CD14-positive monocyte (primary cell): ENCODE measurements around the gene CNN1. TPM values are rescaled to one million over a fixed set of nuclear protein-coding genes. Genes with fewer than 3 reads are reported as not detected.
"Not testable (repeated sequence)": the region's sequence is repeated elsewhere in the genome, so short reads cannot be mapped to it uniquely, and the experiment has no call there.

Experiments used
- DNase-seq, 3 donors: peaks; one replicate each; pipeline ENCODE4 v3.0.0-alpha.2; 2011 to 2022
- H2AFZ ChIP-seq: 2 replicates; pipeline ENCODE4 v1.6.0; 2012; ENCODE audit warnings: mild to moderate bottlenecking, low read depth, low read length, inconsistent platforms; ENCODE audit not compliant: insufficient read depth, poor library complexity, severe bottlenecking
- H3K27ac ChIP-seq, 2 donors: 1 replicate in 1 of 2; 2 replicates in 1 of 2; pipeline ENCODE4 v1.5.1; 2012 to 2013; ENCODE audit warnings: low read length in 2 of 2, control low read depth in 1 of 2, inconsistent platforms in 1 of 2, low read depth in 1 of 2, mild to moderate bottlenecking in 1 of 2
- H3K27me3 ChIP-seq, 2 donors: one replicate each; pipeline versions ENCODE4 v1.6.0 to v1.6.1; 2011 to 2013; ENCODE audit warnings: low read length in 2 of 2; ENCODE audit not compliant: control insufficient read depth in 2 of 2, insufficient read depth in 2 of 2
- H3K36me3 ChIP-seq, 2 donors: replicated peaks in 1 of 2; 1 replicate in 1 of 2; 2 replicates in 1 of 2; pipeline versions ENCODE4 v1.5.1 to v1.6.1; 2012 to 2013; ENCODE audit warnings: low read length in 2 of 2, control low read depth in 1 of 2, inconsistent platforms in 1 of 2, mild to moderate bottlenecking in 1 of 2; ENCODE audit not compliant: insufficient read depth in 2 of 2, control insufficient read depth in 1 of 2
- H3K4me1 ChIP-seq, 2 donors: 1 replicate in 1 of 2; 2 replicates in 1 of 2; pipeline versions ENCODE4 v1.5.1 to v1.6.1; 2012 to 2013; ENCODE audit warnings: low read length in 2 of 2, control low read depth in 1 of 2, inconsistent platforms in 1 of 2, mild to moderate bottlenecking in 1 of 2, moderate library complexity in 1 of 2; ENCODE audit not compliant: insufficient read depth in 2 of 2, control insufficient read depth in 1 of 2
- H3K4me2 ChIP-seq: replicated peaks from 2 replicates; pipeline ENCODE3; 2012; ENCODE audit warnings: low read length, moderate library complexity, mild to moderate bottlenecking; ENCODE audit not compliant: poor library complexity, severe bottlenecking; ENCODE audit errors: extremely low read depth
- H3K4me3 ChIP-seq, 3 experiments: fragments of 200-600 bp in 1 of 3; sonication (generic) in 1 of 3; replicated peaks in 1 of 3; 1 replicate in 2 of 3; 2 replicates in 1 of 3; pipeline ENCODE4 v1.5.1; 2011 to 2013; ENCODE audit warnings: low read length in 3 of 3, mild to moderate bottlenecking in 3 of 3, control low read depth in 2 of 3, low read depth in 2 of 3, inconsistent platforms in 1 of 3, moderate library complexity in 1 of 3
- H3K79me2 ChIP-seq: 2 replicates; pipeline ENCODE4 v1.6.0; 2012; ENCODE audit warnings: mild to moderate bottlenecking, control low read depth, inconsistent platforms, low read length, moderate library complexity; ENCODE audit not compliant: insufficient read depth
- H3K9ac ChIP-seq: 2 replicates; pipeline ENCODE4 v1.6.0; 2017; ENCODE audit warnings: low read length, mild to moderate bottlenecking; ENCODE audit not compliant: insufficient read depth, poor library complexity, severe bottlenecking
- H3K9me3 ChIP-seq, 2 donors: replicated peaks in 1 of 2; 1 replicate in 1 of 2; 2 replicates in 1 of 2; pipeline versions ENCODE4 v1.5.1 to v1.6.1; 2012 to 2013; ENCODE audit warnings: low read length in 2 of 2, control low read depth in 1 of 2; ENCODE audit not compliant: control insufficient read depth in 1 of 2, insufficient read depth in 1 of 2
- H4K20me1 ChIP-seq: 2 replicates; pipeline ENCODE4 v1.6.0; 2012; ENCODE audit warnings: mild to moderate bottlenecking, low read length, control low read depth, moderate library complexity; ENCODE audit not compliant: insufficient read depth
- H3K27ac Mint-ChIP-seq, 7 donors: one replicate each; pipeline ENCODE4 v1.8.0; 2020; ENCODE audit warnings: mild to moderate bottlenecking in 7 of 7, mixed read lengths in 7 of 7, moderate library complexity in 6 of 7, inconsistent platforms in 2 of 7
- H3K27me3 Mint-ChIP-seq, 3 donors: one replicate each; pipeline ENCODE4 v1.8.0; 2021 to 2022; ENCODE audit warnings: low read depth in 3 of 3, mild to moderate bottlenecking in 3 of 3, mixed read lengths in 3 of 3, moderate library complexity in 3 of 3, inconsistent platforms in 1 of 3
- H3K36me3 Mint-ChIP-seq, 2 donors: one replicate each; pipeline ENCODE4 v1.8.0; 2020; ENCODE audit warnings: mixed read lengths in 2 of 2, inconsistent platforms in 1 of 2, mild to moderate bottlenecking in 1 of 2
- H3K4me1 Mint-ChIP-seq: one replicate; pipeline ENCODE4 v1.8.0; 2020; ENCODE audit warnings: mild to moderate bottlenecking, mixed read lengths
- H3K4me3 Mint-ChIP-seq, 2 donors: one replicate each; pipeline ENCODE4 v1.8.0; 2020; ENCODE audit warnings: mild to moderate bottlenecking in 2 of 2, mixed read lengths in 2 of 2, moderate library complexity in 1 of 2
- H3K9me3 Mint-ChIP-seq, 7 donors: one replicate each; pipeline ENCODE4 v1.8.0; 2020 to 2022; ENCODE audit warnings: mixed read lengths in 7 of 7, mild to moderate bottlenecking in 6 of 7, moderate library complexity in 6 of 7, inconsistent platforms in 2 of 7
- CTCF ChIP-seq: fragments of 200-600 bp; IDR thresholded peaks from one replicate; pipeline ENCODE4 v1.8.0; 2022; ENCODE audit warnings: antibody characterized with exemption, mild to moderate bottlenecking
- WGBS: methylation state at CpG from one replicate; pipeline ENCODE4 v1.1.5; 2013; ENCODE audit warnings: missing lambda C conversion rate; ENCODE audit not compliant: insufficient coverage; 5-methylcytosine and 5-hydroxymethylcytosine counted together
- intact Hi-C, 2 donors: fragments of 100-400 bp; cut with micrococcal nuclease; formaldehyde crosslinking; loops; one replicate each; pipeline versions ENCODE4 v1.15.0 to v1.15.1; 2023
- polyA plus RNA-seq, 3 donors: library from polyadenylated mRNA; depleted of rRNA in 1 of 3; unstranded in 2 of 3; stranded (reverse) in 1 of 3; fragments of 300-500 nt in 2 of 3; fragments of >200 nt in 1 of 3; fragmentation: Illumina TruSeq in 2 of 3; gene quantifications; 1 replicate in 2 of 3; 2 replicates in 1 of 3; pipeline ENCODE4 v1.2.3, GENCODE V29; 2012 to 2021

CNN1 gene
- polyA plus RNA-seq, 3 donors = not detected

- Mint-ChIP-seq H3K27me3 (peaks cover 2 to 4% (median 2%) of the 10 kb centered on the region in 3 donors), H3K27ac (peak overlapping the region in 6 of 7 donors; percentile 25 to 93 (median 74)), H3K9me3 (no peaks in the 10 kb centered on the region), H3K36me3 (peaks cover 0 to 2% of the 10 kb centered on the region in 2 donors), H3K4me1 (peaks cover 43% of the 10 kb centered on the region), H3K4me3 (no peak overlapping the region)
- no peaks in the 10 kb centered on the region for H3K9me3 ChIP-seq
- no peaks in the 10 kb centered on the region for H3K36me3 ChIP-seq
- peak in 1 of 3 donors; percentile 45 for DNase-seq
- H3K4me3 ChIP-seq = no peak overlapping the region
- intact Hi-C loops = no loop called here
- no peak for TF ChIP-seq CTCF
- H3K27me3 ChIP-seq = no peaks in the 10 kb centered on the region
- H3K9ac ChIP-seq = no peak overlapping the region
- 18% methylated on average over 3 of the region's 5 CpGs for WGBS
- H3K79me2 ChIP-seq = no peaks in the 10 kb centered on the region
- H3K4me2 ChIP-seq = no peak overlapping the region
- H4K20me1 ChIP-seq = no peaks in the 10 kb centered on the region
- H3K4me1 ChIP-seq = peaks cover 22 to 30% of the 10 kb centered on the region in 2 donors
- peak overlapping the region in 1 of 2 donors; percentile 4 for H3K27ac ChIP-seq
- no peak overlapping the region for H2AFZ ChIP-seq
Observed at GRCh38 chr19:11570039-11570462, 31.4 kb downstream of the CNN1 start.

DNA sequence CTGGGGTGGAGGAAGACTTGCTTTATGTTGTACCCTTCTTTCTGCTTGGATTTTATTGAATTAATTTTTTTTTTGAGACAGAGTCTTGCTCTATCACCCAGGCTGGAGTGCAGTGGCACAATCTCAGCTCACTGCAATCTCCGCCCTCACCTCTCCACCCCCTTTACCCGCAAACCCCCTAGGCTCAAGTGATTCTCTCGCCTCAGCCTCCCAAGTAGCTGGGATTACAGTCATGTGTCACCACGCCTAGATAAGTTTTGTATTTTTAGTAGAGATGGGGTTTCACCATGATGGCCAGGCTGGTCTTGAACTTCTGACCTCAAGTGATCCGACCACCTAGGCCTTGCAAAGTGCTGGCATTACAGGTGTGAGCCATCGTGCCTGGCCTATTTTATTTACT, 34.7 kb downstream of the CNN1 start:
- H3K4me3 ChIP-seq, H3K36me3 Mint-ChIP-seq, H2AFZ ChIP-seq, H3K9me3 ChIP-seq, H3K9me3 Mint-ChIP-seq, H3K79me2 ChIP-seq, DNase-seq, H3K27ac ChIP-seq, H3K9ac ChIP-seq, H3K27me3 Mint-ChIP-seq, H3K36me3 ChIP-seq, H3K4me2 ChIP-seq, H4K20me1 ChIP-seq, intact Hi-C loops, H3K27me3 ChIP-seq, H3K4me3 Mint-ChIP-seq: not testable (repeated sequence)
- Mint-ChIP-seq H3K4me1 (peaks cover 50% of the 10 kb centered on the region), H3K27ac (peak overlapping the region in 1 of 7 donors; percentile 6)
- H3K4me1 ChIP-seq = peaks cover 29 to 43% of the 10 kb centered on the region in 2 donors
- WGBS = 85% methylated on average over 3 of the region's 6 CpGs

DNA sequence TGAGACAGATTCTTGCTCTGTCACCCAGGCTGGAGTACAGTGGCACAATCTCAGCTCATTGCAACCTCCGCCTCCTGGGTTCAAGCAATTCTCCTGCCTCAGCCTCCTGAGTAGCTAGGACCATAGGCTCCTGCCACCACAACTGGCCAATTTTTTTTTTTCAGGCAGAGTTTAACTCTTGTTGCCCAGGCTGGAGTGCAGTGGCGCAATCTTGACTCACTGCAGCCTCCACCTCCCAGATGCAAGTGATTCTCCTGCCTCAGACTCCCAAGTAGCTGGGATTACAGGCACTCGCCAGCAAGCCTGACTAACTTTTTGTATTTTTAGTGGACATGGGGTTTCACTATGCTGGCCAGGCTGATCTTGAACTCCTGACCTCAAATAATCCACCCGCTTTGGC, 35.1 kb downstream of the CNN1 start:
- H4K20me1 ChIP-seq, H3K79me2 ChIP-seq, H3K36me3 Mint-ChIP-seq, H3K9me3 ChIP-seq, H3K4me3 ChIP-seq, DNase-seq, H3K27ac ChIP-seq, H2AFZ ChIP-seq, H3K9ac ChIP-seq, H3K36me3 ChIP-seq, H3K9me3 Mint-ChIP-seq, H3K27ac Mint-ChIP-seq, H3K4me3 Mint-ChIP-seq, intact Hi-C loops, H3K27me3 ChIP-seq, H3K4me2 ChIP-seq: not testable (repeated sequence)
- Mint-ChIP-seq H3K27me3 (peaks cover 3 to 11% (median 4%) of the 10 kb centered on the region in 3 donors), H3K4me1 (peaks cover 49% of the 10 kb centered on the region)
- 50% methylated on average over 1 of the region's 4 CpGs for WGBS
- peaks cover 29 to 43% of the 10 kb centered on the region in 2 donors for H3K4me1 ChIP-seq
